ENCODE measurements around the gene NCKAP5. TPM values are rescaled to one million over a fixed set of nuclear protein-coding genes. Genes with fewer than 3 reads are reported as not detected.

Gene NCKAP5
- total RNA-seq, 1 donor from 2014 or later: 2.7 TPM

GRCh38 chr2:132729522-132729921 lies 838.7 kb downstream of the NCKAP5 start:
- H3K4me3 Mint-ChIP-seq (ENCODE audit: unreplicated experiment): no peak overlapping the region
- FAIRE-seq: no peak
- H3K9me3 ChIP-seq (ENCODE audit: insufficient read depth, low read depth, low read length): no peaks in the 10 kb centered on the region
- H3K4me2 ChIP-seq (ENCODE audit: low read length): no peak overlapping the region
- no peak overlapping the region for H3K9ac ChIP-seq (ENCODE audit: low read length)
- no peak overlapping the region for H3K27ac ChIP-seq (ENCODE audit: low read depth, low read length)
- peaks cover 5% of the 10 kb centered on the region for H3K4me1 Mint-ChIP-seq (ENCODE audit: low read depth, unreplicated experiment)
- no peaks in the 10 kb centered on the region for H4K20me1 ChIP-seq (ENCODE audit: insufficient read depth, low read length)
- peaks cover 19% of the 10 kb centered on the region for H3K27me3 Mint-ChIP-seq (ENCODE audit: low read depth, unreplicated experiment)
- no peak overlapping the region for H3K4me3 ChIP-seq (ENCODE audit: insufficient read depth, low read depth, low read length)
- no peaks in the 10 kb centered on the region for H3K36me3 ChIP-seq (ENCODE audit: insufficient read depth, low read length)
- no peak for TF ChIP-seq CTCF (IDR thresholded peaks at IDR 0.05; ENCODE audit: insufficient read depth, low read depth, low read length)
- no peak for TF ChIP-seq EZH2 (IDR thresholded peaks at IDR 0.05; ENCODE audit: insufficient read depth, low read length)
- H3K79me2 ChIP-seq (ENCODE audit: insufficient read depth, low read length): no peaks in the 10 kb centered on the region
- DNase-seq (ENCODE audit: low read depth): no peak
- no peak overlapping the region for H2AFZ ChIP-seq (ENCODE audit: low read depth, low read length)
- H3K4me1 ChIP-seq (ENCODE audit: insufficient read depth, low read length): no peaks in the 10 kb centered on the region
- H3K9me3 Mint-ChIP-seq (ENCODE audit: unreplicated experiment): peaks cover 2% of the 10 kb centered on the region
- H3K27me3 ChIP-seq (ENCODE audit: insufficient read depth, low read length): no peaks in the 10 kb centered on the region
- H3K36me3 Mint-ChIP-seq (ENCODE audit: low read depth, unreplicated experiment): no peaks in the 10 kb centered on the region
- H3K27ac Mint-ChIP-seq (ENCODE audit: unreplicated experiment): no peak overlapping the region

- no peaks in the 10 kb centered on the region for H3K9me3 ChIP-seq (ENCODE audit: insufficient read depth, low read depth, low read length)
- TF ChIP-seq EZH2 (IDR thresholded peaks at IDR 0.05; ENCODE audit: insufficient read depth, low read length) (no peak), CTCF (IDR thresholded peaks at IDR 0.05; ENCODE audit: insufficient read depth, low read depth, low read length) (no peak)
- FAIRE-seq: no peak
These were observed 842.1 kb downstream of the NCKAP5 start for GRCh38 chr2:132726155-132726554.

GRCh38 chr2:132725748-132726147 lies 842.5 kb downstream of the NCKAP5 start:
- H4K20me1 ChIP-seq (ENCODE audit: insufficient read depth, low read length): no peaks in the 10 kb centered on the region
- no peak overlapping the region for H2AFZ ChIP-seq (ENCODE audit: low read depth, low read length)
- no peaks in the 10 kb centered on the region for H3K4me1 ChIP-seq (ENCODE audit: insufficient read depth, low read length)
- Mint-ChIP-seq H3K27ac (ENCODE audit: unreplicated experiment) (no peak overlapping the region), H3K9me3 (ENCODE audit: unreplicated experiment) (peaks cover 4% of the 10 kb centered on the region), H3K4me3 (ENCODE audit: unreplicated experiment) (no peak overlapping the region), H3K4me1 (ENCODE audit: low read depth, unreplicated experiment) (no peaks in the 10 kb centered on the region), H3K27me3 (ENCODE audit: low read depth, unreplicated experiment) (peaks cover 29% of the 10 kb centered on the region), H3K36me3 (ENCODE audit: low read depth, unreplicated experiment) (no peaks in the 10 kb centered on the region)
- H3K79me2 ChIP-seq (ENCODE audit: insufficient read depth, low read length): no peaks in the 10 kb centered on the region
- H3K9me3 ChIP-seq (ENCODE audit: insufficient read depth, low read depth, low read length): no peaks in the 10 kb centered on the region
- no peak overlapping the region for H3K9ac ChIP-seq (ENCODE audit: low read length)
- no peaks in the 10 kb centered on the region for H3K27me3 ChIP-seq (ENCODE audit: insufficient read depth, low read length)
- FAIRE-seq: no peak
- H3K27ac ChIP-seq (ENCODE audit: low read depth, low read length): no peak overlapping the region
- no peak for DNase-seq (ENCODE audit: low read depth)
- H3K4me3 ChIP-seq (ENCODE audit: insufficient read depth, low read depth, low read length): no peak overlapping the region
- TF ChIP-seq EZH2 (IDR thresholded peaks at IDR 0.05; ENCODE audit: insufficient read depth, low read length): no peak
- no peak for TF ChIP-seq CTCF (IDR thresholded peaks at IDR 0.05; ENCODE audit: insufficient read depth, low read depth, low read length)
- no peaks in the 10 kb centered on the region for H3K36me3 ChIP-seq (ENCODE audit: insufficient read depth, low read length)
- H3K4me2 ChIP-seq (ENCODE audit: low read length): no peak overlapping the region

More at GRCh38 chr2:132726155-132726554, 842.1 kb downstream of the NCKAP5 start:
- Histone ChIP-seq H3K4me1 (ENCODE audit: insufficient read depth, low read length) (no peaks in the 10 kb centered on the region), H3K27me3 (ENCODE audit: insufficient read depth, low read length) (no peaks in the 10 kb centered on the region), H2AFZ (ENCODE audit: low read depth, low read length) (no peak overlapping the region), H3K27ac (ENCODE audit: low read depth, low read length) (no peak overlapping the region), H3K79me2 (ENCODE audit: insufficient read depth, low read length) (no peaks in the 10 kb centered on the region), H3K4me2 (ENCODE audit: low read length) (no peak overlapping the region), H4K20me1 (ENCODE audit: insufficient read depth, low read length) (no peaks in the 10 kb centered on the region), H3K4me3 (ENCODE audit: insufficient read depth, low read depth, low read length) (no peak overlapping the region), H3K9ac (ENCODE audit: low read length) (no peak overlapping the region), H3K36me3 (ENCODE audit: insufficient read depth, low read length) (no peaks in the 10 kb centered on the region)
- no peak overlapping the region for H3K27ac Mint-ChIP-seq (ENCODE audit: unreplicated experiment)
- H3K36me3 Mint-ChIP-seq (ENCODE audit: low read depth, unreplicated experiment): no peaks in the 10 kb centered on the region
- peaks cover 4% of the 10 kb centered on the region for H3K9me3 Mint-ChIP-seq (ENCODE audit: unreplicated experiment)
- H3K4me3 Mint-ChIP-seq (ENCODE audit: unreplicated experiment): no peak overlapping the region
- H3K27me3 Mint-ChIP-seq (ENCODE audit: low read depth, unreplicated experiment): peaks cover 29% of the 10 kb centered on the region
- H3K4me1 Mint-ChIP-seq (ENCODE audit: low read depth, unreplicated experiment): no peaks in the 10 kb centered on the region
- DNase-seq (ENCODE audit: low read depth): no peak
